Measurements from ENCODE around the gene TAF11L3. TPM values are rescaled to one million over a fixed set of nuclear protein-coding genes. Genes with fewer than 3 reads are reported as not detected.
"Not testable (repeated sequence)": the region's sequence is repeated elsewhere in the genome, so short reads cannot be mapped to it uniquely, and the experiment has no call there.

TAF11L3 gene
- not detected for total RNA-seq
- polyA plus RNA-seq: not detected
- long read RNA-seq, donor 1: 0 reads
- long read RNA-seq, donor 2: 0 reads
- long read RNA-seq, donor 3: 0 reads

DNA sequence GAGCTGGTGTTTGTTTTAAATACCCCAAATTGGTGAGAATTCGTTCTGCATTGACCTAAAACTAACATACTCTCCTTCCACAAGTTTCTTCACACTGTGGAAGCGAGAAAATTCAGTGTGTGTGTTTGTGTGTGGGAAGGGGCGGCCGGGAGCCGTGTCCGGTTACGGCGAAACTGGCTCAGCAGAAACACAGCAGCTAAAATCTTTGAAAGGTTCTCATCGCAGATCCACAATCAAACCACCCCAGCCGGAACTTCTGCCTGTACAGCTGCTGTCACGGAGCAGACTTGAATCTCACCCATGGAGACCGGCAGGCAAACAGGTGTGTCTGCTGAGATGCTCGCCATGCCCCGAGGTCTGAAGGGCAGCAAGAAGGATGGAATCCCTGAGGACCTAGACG lies at the start of gene TAF11L3:
TAF11L3 (plus strand) TSS at position 301 of the 400 bp plus-strand sequence.
- WGBS, 4 donors: no CpG with 5 or more reads among the region's 15 CpGs
- intact Hi-C loops (cut with DNase I); H3K27me3 ChIP-seq; H3K4me3 ChIP-seq; H3K27ac ChIP-seq; H3K4me1 ChIP-seq; DNase-seq; H3K9me3 ChIP-seq; H3K36me3 ChIP-seq; ATAC-seq: not testable (repeated sequence)

DNA sequence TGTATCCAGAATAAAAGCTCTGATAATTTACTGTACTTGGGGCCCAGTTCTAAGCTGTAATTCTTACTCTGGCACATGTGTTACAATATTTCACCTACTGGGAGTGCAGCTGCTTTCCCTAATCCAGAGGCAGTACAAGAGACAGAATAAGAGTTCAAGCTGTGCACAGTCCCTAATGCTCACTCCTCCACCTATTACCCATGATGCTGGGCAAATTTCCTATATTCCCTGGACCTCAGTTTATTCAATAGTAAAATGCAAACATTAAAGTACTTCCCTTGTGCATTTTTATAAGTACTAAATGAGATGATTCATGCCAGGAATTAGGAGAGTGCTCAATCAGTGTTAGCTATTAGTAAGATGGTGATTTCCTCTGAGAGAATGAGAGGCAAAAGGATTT lies 48.1 kb upstream of the TAF11L3 start:
- peaks cover 0 to 9% (median 0%) of the 10 kb centered on the region in 12 donors for H3K9me3 ChIP-seq
- no peaks in the 10 kb centered on the region for H3K36me3 ChIP-seq
- no peaks in the 10 kb centered on the region for H3K4me1 ChIP-seq
- no peak for TF ChIP-seq POLR2A (IDR thresholded peaks at IDR 0.05)
- TF ChIP-seq, protein P1, sequence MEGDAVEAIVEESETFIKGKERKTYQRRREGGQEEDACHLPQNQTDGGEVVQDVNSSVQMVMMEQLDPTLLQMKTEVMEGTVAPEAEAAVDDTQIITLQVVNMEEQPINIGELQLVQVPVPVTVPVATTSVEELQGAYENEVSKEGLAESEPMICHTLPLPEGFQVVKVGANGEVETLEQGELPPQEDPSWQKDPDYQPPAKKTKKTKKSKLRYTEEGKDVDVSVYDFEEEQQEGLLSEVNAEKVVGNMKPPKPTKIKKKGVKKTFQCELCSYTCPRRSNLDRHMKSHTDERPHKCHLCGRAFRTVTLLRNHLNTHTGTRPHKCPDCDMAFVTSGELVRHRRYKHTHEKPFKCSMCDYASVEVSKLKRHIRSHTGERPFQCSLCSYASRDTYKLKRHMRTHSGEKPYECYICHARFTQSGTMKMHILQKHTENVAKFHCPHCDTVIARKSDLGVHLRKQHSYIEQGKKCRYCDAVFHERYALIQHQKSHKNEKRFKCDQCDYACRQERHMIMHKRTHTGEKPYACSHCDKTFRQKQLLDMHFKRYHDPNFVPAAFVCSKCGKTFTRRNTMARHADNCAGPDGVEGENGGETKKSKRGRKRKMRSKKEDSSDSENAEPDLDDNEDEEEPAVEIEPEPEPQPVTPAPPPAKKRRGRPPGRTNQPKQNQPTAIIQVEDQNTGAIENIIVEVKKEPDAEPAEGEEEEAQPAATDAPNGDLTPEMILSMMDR (IDR thresholded peaks at IDR 0.05): no peak
- no peak for DNase-seq
- H3K4me3 ChIP-seq: no peak overlapping the region
- ATAC-seq: no peak
- intact Hi-C loops (cut with DNase I): no loop called here
- no peaks in the 10 kb centered on the region for H3K27me3 ChIP-seq
- H3K27ac ChIP-seq: no peak overlapping the region

DNA sequence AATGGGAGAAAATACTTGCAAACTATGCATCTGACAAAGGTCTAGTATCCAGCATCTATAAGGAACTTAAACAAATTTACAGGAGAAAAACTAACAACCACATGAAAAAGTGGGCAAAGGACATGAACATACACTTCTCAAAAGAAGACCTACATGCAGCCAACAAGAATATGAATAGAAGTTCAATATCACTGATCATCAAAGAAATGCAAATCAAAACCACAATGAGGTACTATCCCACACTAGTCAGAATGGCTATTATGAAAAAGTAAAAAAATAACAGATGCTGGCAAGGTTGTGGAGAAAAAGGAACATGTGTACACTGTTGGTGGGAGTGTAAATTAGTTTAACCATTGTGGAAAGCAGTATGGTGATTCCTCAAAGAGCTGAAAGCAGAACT lies 43.1 kb upstream of the TAF11L3 start:
- H3K27ac ChIP-seq; H3K36me3 ChIP-seq; ATAC-seq; H3K9me3 ChIP-seq; H3K4me3 ChIP-seq; DNase-seq; intact Hi-C loops (cut with DNase I); H3K27me3 ChIP-seq; H3K4me1 ChIP-seq: not testable (repeated sequence)

DNA sequence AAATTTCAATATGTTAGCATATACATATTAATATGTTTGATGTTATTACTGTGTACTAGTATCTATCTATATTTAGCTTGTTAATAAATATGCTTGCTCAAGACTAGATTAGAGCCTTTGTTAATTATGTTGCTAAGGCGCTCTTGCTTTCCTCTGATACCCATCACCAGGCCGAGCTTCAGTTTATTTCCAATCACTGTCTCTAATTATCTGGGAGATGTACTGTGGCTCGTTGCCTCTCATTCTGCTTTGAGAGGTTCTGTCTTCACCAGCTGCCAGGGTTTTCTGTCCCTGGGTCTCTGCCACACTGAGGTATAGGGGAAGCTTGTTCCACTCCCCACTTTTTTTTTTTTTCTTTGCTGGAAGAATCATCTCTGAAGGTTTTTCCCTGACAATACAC lies 41.1 kb upstream of the TAF11L3 start:
- WGBS, 4 donors: 59 to 69% (median 64%) methylated on average over 3 of the region's 3 CpGs
- Histone ChIP-seq H3K4me3 (no peak overlapping the region), H3K9me3 (no peaks in the 10 kb centered on the region)

DNA sequence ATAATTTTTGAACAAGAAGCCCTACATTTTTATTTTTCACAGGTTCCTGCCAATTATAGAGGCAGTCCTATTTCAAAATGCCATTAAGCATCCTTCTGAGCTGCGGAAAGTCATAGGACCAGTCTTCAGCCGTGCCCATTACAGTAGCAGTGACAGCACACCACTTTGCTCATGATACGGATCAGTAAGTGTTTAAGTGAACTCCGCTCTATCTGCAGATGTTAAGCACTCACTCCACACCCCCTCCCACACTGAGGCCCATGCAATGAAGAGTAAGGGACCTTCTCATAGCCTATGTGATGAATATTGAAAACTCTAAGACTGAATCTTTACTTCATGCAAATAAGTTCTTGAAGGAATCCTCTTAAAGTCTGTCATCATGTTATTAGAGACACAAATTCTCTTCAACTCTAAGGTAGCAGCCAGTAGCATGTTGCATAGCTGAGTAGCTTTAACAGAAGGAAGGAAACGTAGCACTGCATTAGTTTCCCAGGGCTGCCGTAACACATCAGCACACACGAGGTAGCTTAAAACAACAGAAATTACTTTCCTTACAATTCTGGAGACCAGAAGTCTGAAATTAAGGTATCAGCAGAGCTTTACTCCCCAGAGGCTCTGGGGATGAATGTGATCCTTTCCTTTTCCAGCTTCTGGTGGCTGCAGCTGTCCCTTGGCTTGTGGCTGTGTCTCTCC lies 40.4 kb upstream of the TAF11L3 start:
- no peak for DNase-seq
- Histone ChIP-seq H3K36me3 (no peaks in the 10 kb centered on the region), H3K4me3 (no peak overlapping the region), H3K27me3 (no peaks in the 10 kb centered on the region), H3K27ac (no peak overlapping the region), H3K9me3 (no peaks in the 10 kb centered on the region), H3K4me1 (no peaks in the 10 kb centered on the region)
- TF ChIP-seq, protein P1 (IDR thresholded peaks at IDR 0.05): no peak
- intact Hi-C loops (cut with DNase I): no loop called here
- no peak for ATAC-seq
- WGBS, 4 donors: 47 to 71% (median 54%) methylated on average over 7 of the region's 7 CpGs

More for the DNA sequence above, 41.1 kb upstream of the TAF11L3 start:
- intact Hi-C loops (cut with DNase I): no loop called here
- H3K27me3 ChIP-seq: no peaks in the 10 kb centered on the region
- no peak for TF ChIP-seq POLR2A (IDR thresholded peaks at IDR 0.05)
- TF ChIP-seq, protein P1 (IDR thresholded peaks at IDR 0.05): no peak
- DNase-seq (no peak), ATAC-seq (no peak)
- no peak overlapping the region for H3K27ac ChIP-seq
- H3K36me3 ChIP-seq: no peaks in the 10 kb centered on the region
- no peaks in the 10 kb centered on the region for H3K4me1 ChIP-seq
